Left renal cortex interstitium (tissue), 4 donors: ENCODE data around the gene NTN5. TPM values are rescaled to one million over a fixed set of nuclear protein-coding genes. Genes with fewer than 3 reads are reported as not detected.
"Not testable (repeated sequence)": the region's sequence is repeated elsewhere in the genome, so short reads cannot be mapped to it uniquely, and the experiment has no call there.

Experiments
- DNase-seq, 4 donors: peaks; one replicate each; pipeline ENCODE4 v3.0.0-alpha.2; 2013; ENCODE audit warnings: low read depth in 4 of 4, low spot score in 2 of 4, missing footprints in 1 of 4
- polyA plus RNA-seq, 4 donors: library from polyadenylated mRNA; unstranded; fragments of 120-200 nt; gene quantifications; one replicate each; pipeline ENCODE4 v1.2.1, GENCODE V29; 2013; ENCODE audit not compliant: insufficient read length in 4 of 4

The NTN5 gene
- polyA plus RNA-seq, 4 donors = 0.45 to 2.1 (median 1.6) TPM

GRCh38 chr19:48702701-48703100 lies 29.9 kb upstream of the NTN5 start:
- DNase-seq = no peak

- no peak for DNase-seq
Observed at GRCh38 chr19:48698046-48698445, 25.2 kb upstream of the NTN5 start.

- no peak for DNase-seq
Observed at GRCh38 chr19:48696353-48697010, 23.7 kb upstream of the NTN5 start.

GRCh38 chr19:48695743-48696352 lies 23.0 kb upstream of the NTN5 start, which contains the start of gene FUT2:
Gene FUT2 (plus strand): TSS chr19:48695971. CDS start chr19:48702957, 6,986 bp downstream.
- DNase-seq = no peak

GRCh38 chr19:48693629-48694028 lies 20.8 kb upstream of the NTN5 start:
- DNase-seq = not testable (repeated sequence)

- no peak for DNase-seq
Observed at GRCh38 chr19:48689449-48689848, 16.6 kb upstream of the NTN5 start.

- no peak for DNase-seq
Observed at GRCh38 chr19:48687776-48688175, 15.0 kb upstream of the NTN5 start.

- DNase-seq = not testable (repeated sequence)
Observed at GRCh38 chr19:48686637-48687036, 13.8 kb upstream of the NTN5 start.

- DNase-seq = no peak
Observed at GRCh38 chr19:48686088-48686487, 13.3 kb upstream of the NTN5 start.

GRCh38 chr19:48685583-48685982 lies 12.8 kb upstream of the NTN5 start:
- no peak for DNase-seq

GRCh38 chr19:48683349-48683748 lies 10.5 kb upstream of the NTN5 start:
- no peak for DNase-seq

GRCh38 chr19:48681127-48681470 lies 8.3 kb upstream of the NTN5 start:
- DNase-seq = no peak

GRCh38 chr19:48680436-48681126 lies 7.8 kb upstream of the NTN5 start:
- no peak for DNase-seq

- DNase-seq = not testable (repeated sequence)
Observed at GRCh38 chr19:48680006-48680405, 7.2 kb upstream of the NTN5 start.

GRCh38 chr19:48678201-48678600 lies 5.4 kb upstream of the NTN5 start:
- DNase-seq = no peak

GRCh38 chr19:48676887-48677286 lies 4.1 kb upstream of the NTN5 start:
- no peak for DNase-seq

GRCh38 chr19:48676487-48676886 lies 3.7 kb upstream of the NTN5 start:
- no peak for DNase-seq

- peak in 2 of 4 donors; percentile 67 to 83 for DNase-seq
Observed at GRCh38 chr19:48674921-48675824, 2.4 kb upstream of the NTN5 start.

- DNase-seq = no peak
Observed at GRCh38 chr19:48674216-48674809, 1.5 kb upstream of the NTN5 start.

GRCh38 chr19:48673436-48674100 lies 751 bp upstream of the NTN5 start:
- DNase-seq = no peak
